B cell (primary cell): Measurements from ENCODE around the gene RTBDN. TPM values are rescaled to one million over a fixed set of nuclear protein-coding genes. Genes with fewer than 3 reads are reported as not detected.

Experiments
- ATAC-seq: fragments of 200-7000 bp; cut with Tn5 transposase; one replicate; pipeline ENCODE4 v1.10.0; 2021; ENCODE audit warnings: low read depth, mild to moderate bottlenecking, moderate number of reproducible peaks, moderate library complexity
- CTCF ChIA-PET: fragments of 350-600 bp; sonication (Branson Sonifier 250); formaldehyde crosslinking; loops from one replicate; lab custom pipeline; 2021; ENCODE audit warnings: antibody characterized with exemption, inconsistent platforms; lab: Charles Lee
- POLR2A ChIA-PET: fragments of 350-600 bp; sonication (Branson Sonifier 250); formaldehyde crosslinking; loops from one replicate; lab custom pipeline; 2021; ENCODE audit warnings: antibody characterized with exemption; lab: Charles Lee
- DNase-seq: peaks from one replicate; pipeline ENCODE4 v3.0.0; 2013
- H2AFZ ChIP-seq: 2 replicates; pipeline ENCODE4 v1.6.1; 2012; ENCODE audit warnings: mild to moderate bottlenecking, low read depth, low read length; ENCODE audit not compliant: insufficient read depth, poor library complexity, severe bottlenecking
- H3K27ac ChIP-seq, 2 donors: 1 replicate in 1 of 2; 2 replicates in 1 of 2; pipeline ENCODE4 v1.5.1; 2012 to 2013; ENCODE audit warnings: low read length in 2 of 2, mild to moderate bottlenecking in 2 of 2, moderate library complexity in 1 of 2
- H3K27me3 ChIP-seq, 4 experiments: fragments of 200-600 bp in 1 of 4; sonication (generic) in 1 of 4; replicated peaks in 1 of 4; 1 replicate in 2 of 4; 2 replicates in 2 of 4; pipeline versions ENCODE4 v1.6.1 to v1.7.0; 2013 to 2016; ENCODE audit warnings: low read length in 3 of 4, mild to moderate bottlenecking in 2 of 4, mixed read lengths in 1 of 4, moderate library complexity in 1 of 4; ENCODE audit not compliant: insufficient read depth in 4 of 4, control insufficient read depth in 3 of 4; ENCODE audit errors: control extremely low read depth in 1 of 4
- H3K36me3 ChIP-seq, 2 experiments: replicated peaks in 1 of 2; 1 replicate in 1 of 2; 2 replicates in 1 of 2; pipeline versions ENCODE4 v1.6.1 to v1.7.1; 2013; ENCODE audit warnings: low read length in 1 of 2; ENCODE audit not compliant: insufficient read depth in 2 of 2, control insufficient read depth in 1 of 2; ENCODE audit errors: control extremely low read depth in 1 of 2, extremely low read depth in 1 of 2
- H3K4me1 ChIP-seq, 2 donors: fragments of 200-600 bp in 1 of 2; sonication (generic) in 1 of 2; 1 replicate in 1 of 2; 2 replicates in 1 of 2; pipeline versions ENCODE4 v1.5.1 to v1.6.1; 2013 to 2017; ENCODE audit warnings: low read length in 2 of 2; ENCODE audit not compliant: control insufficient read depth in 2 of 2, insufficient read depth in 2 of 2
- H3K4me2 ChIP-seq: replicated peaks from 2 replicates; pipeline ENCODE3; 2012; ENCODE audit warnings: mild to moderate bottlenecking, low read depth, low read length; ENCODE audit not compliant: poor library complexity, severe bottlenecking
- H3K4me3 ChIP-seq, 5 experiments: fragments of 200-600 bp in 1 of 5; sonication (generic) in 1 of 5; 1 replicate in 3 of 5; 2 replicates in 2 of 5; pipeline versions ENCODE4 v1.5.1 to v1.7.0; 2011 to 2016; ENCODE audit warnings: low read length in 4 of 5, mild to moderate bottlenecking in 4 of 5, low read depth in 2 of 5, control low read depth in 1 of 5, moderate library complexity in 1 of 5; ENCODE audit not compliant: insufficient read depth in 1 of 5; ENCODE audit errors: control extremely low read depth in 1 of 5, extremely low read depth in 1 of 5
- H3K79me2 ChIP-seq: fragments of 200-600 bp; sonication (generic); one replicate; pipeline ENCODE4 v1.6.0; 2016; ENCODE audit warnings: low read length; ENCODE audit not compliant: control insufficient read depth, insufficient read depth
- H3K9ac ChIP-seq: fragments of 200-600 bp; sonication (generic); 2 replicates; pipeline ENCODE4 v1.6.1; 2017; ENCODE audit warnings: mild to moderate bottlenecking, low read length, moderate library complexity
- H3K9me3 ChIP-seq, 3 donors: one replicate each; pipeline versions ENCODE4 v1.6.1 to v1.7.1; 2013; ENCODE audit warnings: low read length in 2 of 3; ENCODE audit not compliant: control insufficient read depth in 2 of 3, insufficient read depth in 1 of 3; ENCODE audit errors: control extremely low read depth in 1 of 3
- H4K20me1 ChIP-seq: 2 replicates; pipeline ENCODE4 v1.6.0; 2012; ENCODE audit warnings: mild to moderate bottlenecking, low read length; ENCODE audit not compliant: insufficient read depth, control insufficient read depth, poor library complexity, severe bottlenecking
- H3K27ac Mint-ChIP-seq: one replicate; pipeline ENCODE4 v1.8.0; 2021; ENCODE audit warnings: mixed read lengths
- H3K27me3 Mint-ChIP-seq: one replicate; pipeline ENCODE4 v1.8.0; 2021; ENCODE audit warnings: mixed read lengths
- H3K4me1 Mint-ChIP-seq: one replicate; pipeline ENCODE4 v1.8.0; 2021; ENCODE audit warnings: mixed read lengths
- H3K4me3 Mint-ChIP-seq: one replicate; pipeline ENCODE4 v1.8.0; 2021; ENCODE audit warnings: mixed read lengths
- H3K9me3 Mint-ChIP-seq: one replicate; pipeline ENCODE4 v1.8.0; 2022; ENCODE audit warnings: mixed read lengths; ENCODE audit not compliant: insufficient read depth
- CTCF ChIP-seq: fragments of 200-600 bp; IDR thresholded peaks from one replicate; pipeline ENCODE4 v1.8.0; 2022; ENCODE audit warnings: antibody characterized with exemption, mild to moderate bottlenecking
- EZH2 ChIP-seq: IDR thresholded peaks from 2 replicates; pipeline ENCODE4 v1.6.1; 2012; ENCODE audit warnings: borderline replicate concordance, low read depth, mild to moderate bottlenecking, moderate library complexity, low read length; ENCODE audit not compliant: insufficient read depth, poor library complexity, severe bottlenecking
- WGBS: methylation state at CpG from one replicate; pipeline ENCODE4 v1.1.5; 2013; ENCODE audit warnings: missing lambda C conversion rate; ENCODE audit not compliant: insufficient coverage; 5-methylcytosine and 5-hydroxymethylcytosine counted together
- intact Hi-C: fragments of 100-400 bp; cut with micrococcal nuclease; formaldehyde crosslinking; loops from one replicate; pipeline ENCODE4 v1.10.0; 2022
- polyA plus RNA-seq: library from polyadenylated mRNA; depleted of rRNA; stranded (reverse); fragments of >200 nt; gene quantifications from 2 replicates; pipeline ENCODE4 v1.2.3, GENCODE V29; 2012
- total RNA-seq, 2 donors: library from RNA; stranded (reverse); fragments of 120-200 nt in 1 of 2; gene quantifications; 1 replicate in 1 of 2; 2 replicates in 1 of 2; pipeline versions ENCODE4 v1.2.3 to v1.2.4, GENCODE V29; 2013 to 2022

Gene RTBDN
- total and polyA plus RNA-seq, 2 donors (not counting 1 experiment from before 2014, with no cell fraction given) = not detected

GRCh38 chr19:12786141-12786870 lies 48.1 kb downstream of the RTBDN start:
- Mint-ChIP-seq H3K4me3 (no peak overlapping the region), H3K27me3 (no peaks in the 10 kb centered on the region), H3K27ac (peak overlapping the region; percentile 92), H3K9me3 (no peaks in the 10 kb centered on the region), H3K4me1 (peaks cover 50% of the 10 kb centered on the region)
- Histone ChIP-seq H3K9ac (peak overlapping the region; percentile 13), H3K4me2 (peak overlapping the region; percentile 96), H4K20me1 (peaks cover under 1% of the 10 kb centered on the region), H3K4me1 (peaks cover 75 to 87% of the 10 kb centered on the region in 2 donors), H3K27ac (peak overlapping the region; percentile 92 to 97), H3K4me3 (peak overlapping the region in 1 of 5 experiments; percentile 19), H3K27me3 (no peaks in the 10 kb centered on the region), H2AFZ (no peak overlapping the region), H3K9me3 (no peaks in the 10 kb centered on the region), H3K79me2 (peaks cover under 1% of the 10 kb centered on the region), H3K36me3 (no peaks in the 10 kb centered on the region)
- CTCF ChIA-PET = interaction anchor here (0.7 to 5.0 kb wide), 3 partner anchors 9 to 13 kb away, joined by 3 to 65 read pairs (median 28); no protein-coding TSS in a partner anchor
- 8% methylated on average over 13 of the region's 18 CpGs for WGBS
- intact Hi-C loops = loop anchor here (5.0 kb wide), 1 partner anchor 1204 kb away; no protein-coding TSS in a partner anchor
- no peak for TF ChIP-seq CTCF
- TF ChIP-seq EZH2 = no peak
- POLR2A ChIA-PET = interaction anchor here (1.8 to 4.5 kb wide), 2 partner anchors 9 to 10 kb away, joined by 5 to 36 read pairs; no protein-coding TSS in a partner anchor
- ATAC-seq (no peak), DNase-seq (peak; percentile 85)
